WTC11 (cell line): ENCODE data around the gene SERPINA4. TPM values are rescaled to one million over a fixed set of nuclear protein-coding genes. Genes with fewer than 3 reads are reported as not detected.

Experiments used
- ATAC-seq: fragments of 200-7000 bp; cut with Tn5 transposase; 2 replicates; pipeline ENCODE4 v1.10.0; 2021; ENCODE audit warnings: mild to moderate bottlenecking, moderate library complexity
- CTCF ChIA-PET: fragments of 300-600 bp; sonication (Branson Sonifier 250); formaldehyde crosslinking; loops from one replicate; lab custom pipeline; 2021; ENCODE audit warnings: antibody characterized with exemption; lab: Charles Lee
- POLR2A ChIA-PET: fragments of 350-600 bp; sonication (Branson Sonifier 250); formaldehyde crosslinking; loops from one replicate; lab custom pipeline; 2021; ENCODE audit warnings: antibody characterized with exemption; lab: Charles Lee
- DNase-seq: peaks from one replicate; pipeline ENCODE4 v3.0.0; 2021; ENCODE audit warnings: low spot score
- H3K27ac Mint-ChIP-seq: 2 replicates; pipeline ENCODE4 v1.8.0; 2021; ENCODE audit warnings: mixed read lengths
- H3K27me3 Mint-ChIP-seq: 2 replicates; pipeline ENCODE4 v1.8.0; 2021; ENCODE audit warnings: low read depth, mild to moderate bottlenecking, moderate library complexity, mixed read lengths
- H3K36me3 Mint-ChIP-seq: 2 replicates; pipeline ENCODE4 v1.8.0; 2021; ENCODE audit warnings: mixed read lengths
- H3K4me1 Mint-ChIP-seq: 2 replicates; pipeline ENCODE4 v1.8.0; 2022; ENCODE audit warnings: mixed read lengths
- H3K4me3 Mint-ChIP-seq: 2 replicates; pipeline ENCODE4 v1.8.0; 2021; ENCODE audit warnings: mild to moderate bottlenecking, moderate library complexity, mixed read lengths
- H3K9me3 Mint-ChIP-seq: 2 replicates; pipeline ENCODE4 v1.8.0; 2021; ENCODE audit warnings: mixed read lengths
- ATF3 ChIP-seq: sonication (generic); formaldehyde crosslinking; conservative IDR thresholded peaks from 2 replicates; pipeline ENCODE4 v1.8.1; 2022; ENCODE audit warnings: mild to moderate bottlenecking, missing genetic modification reagents
- CBFB ChIP-seq: sonication (generic); formaldehyde crosslinking; IDR thresholded peaks from 2 replicates; pipeline ENCODE4 v1.8.1; 2022; ENCODE audit warnings: mild to moderate bottlenecking, low read depth, missing genetic modification reagents
- CTCF ChIP-seq: fragments of 200-600 bp; IDR thresholded peaks from 2 replicates; pipeline ENCODE4 v1.8.0; 2022; ENCODE audit warnings: antibody characterized with exemption
- E2F1 ChIP-seq: sonication (generic); formaldehyde crosslinking; IDR thresholded peaks from 2 replicates; pipeline ENCODE4 v1.8.0; 2022; ENCODE audit warnings: mild to moderate bottlenecking, missing genetic modification reagents
- FOXP1 ChIP-seq: sonication (generic); formaldehyde crosslinking; IDR thresholded peaks from 2 replicates; pipeline ENCODE4 v1.8.0; 2022; ENCODE audit warnings: missing genetic modification reagents, mild to moderate bottlenecking, moderate library complexity, borderline replicate concordance
- HMGA2 ChIP-seq: fragments of 250-450 bp; sonication (Bioruptor Pico); IDR thresholded peaks from 2 replicates; pipeline ENCODE4 v1.4.0; 2021; ENCODE audit warnings: mild to moderate bottlenecking, moderate library complexity
- IRF2 ChIP-seq: sonication (generic); formaldehyde crosslinking; IDR thresholded peaks from 2 replicates; pipeline ENCODE4 v1.8.0; 2022; ENCODE audit warnings: low read depth, missing genetic modification reagents, borderline replicate concordance
- NFYB ChIP-seq: sonication (generic); formaldehyde crosslinking; conservative IDR thresholded peaks from 2 replicates; pipeline ENCODE4 v1.8.0; 2022; ENCODE audit warnings: low read depth, missing genetic modification reagents
- RELA ChIP-seq: sonication (generic); formaldehyde crosslinking; IDR thresholded peaks from 2 replicates; pipeline ENCODE4 v1.8.1; 2022; ENCODE audit warnings: missing genetic modification reagents, mild to moderate bottlenecking, borderline replicate concordance
- TP53 ChIP-seq: sonication (generic); formaldehyde crosslinking; IDR thresholded peaks from 2 replicates; pipeline ENCODE4 v1.8.1; 2023; ENCODE audit warnings: mild to moderate bottlenecking, missing genetic modification reagents
- ZNF138 ChIP-seq: sonication (generic); formaldehyde crosslinking; conservative IDR thresholded peaks from 2 replicates; pipeline ENCODE4 v1.8.1; 2022; ENCODE audit warnings: mild to moderate bottlenecking, moderate library complexity, missing genetic modification reagents
- ZNF219 ChIP-seq: sonication (generic); formaldehyde crosslinking; IDR thresholded peaks from 2 replicates; pipeline ENCODE4 v1.8.0; 2023; ENCODE audit warnings: missing genetic modification reagents, mild to moderate bottlenecking, borderline replicate concordance
- ZNF317 ChIP-seq: sonication (generic); formaldehyde crosslinking; IDR thresholded peaks from 2 replicates; pipeline ENCODE4 v1.8.1; 2023; ENCODE audit warnings: low read depth, mild to moderate bottlenecking, moderate library complexity, missing genetic modification reagents, borderline replicate concordance
- ZNF396 ChIP-seq: fragments of 250-450 bp; sonication (Bioruptor Pico); IDR thresholded peaks from 2 replicates; pipeline ENCODE4 v1.8.0; 2021; ENCODE audit warnings: mild to moderate bottlenecking, moderate library complexity, borderline replicate concordance
- ZNF425 ChIP-seq: fragments of 250-450 bp; sonication (Bioruptor Pico); conservative IDR thresholded peaks from 2 replicates; pipeline ENCODE4 v1.9.0; 2021; ENCODE audit warnings: mild to moderate bottlenecking
- ZNF671 ChIP-seq: fragments of 250-450 bp; sonication (Bioruptor Pico); IDR thresholded peaks from 2 replicates; pipeline ENCODE4 v1.8.0; 2021; ENCODE audit warnings: mild to moderate bottlenecking
- total RNA-seq: library from RNA; stranded (reverse); gene quantifications from 3 replicates; pipeline ENCODE4 v1.2.3, GENCODE V29; 2021

The SERPINA4 gene
- total RNA-seq, 1 experiment from 2014 or later = not detected

- TF ChIP-seq CBFB (CRISPR knock-in tag) = no peak
Measured at GRCh38 chr14:94536836-94537235, 24.4 kb upstream of the SERPINA4 start (continued).

DNA sequence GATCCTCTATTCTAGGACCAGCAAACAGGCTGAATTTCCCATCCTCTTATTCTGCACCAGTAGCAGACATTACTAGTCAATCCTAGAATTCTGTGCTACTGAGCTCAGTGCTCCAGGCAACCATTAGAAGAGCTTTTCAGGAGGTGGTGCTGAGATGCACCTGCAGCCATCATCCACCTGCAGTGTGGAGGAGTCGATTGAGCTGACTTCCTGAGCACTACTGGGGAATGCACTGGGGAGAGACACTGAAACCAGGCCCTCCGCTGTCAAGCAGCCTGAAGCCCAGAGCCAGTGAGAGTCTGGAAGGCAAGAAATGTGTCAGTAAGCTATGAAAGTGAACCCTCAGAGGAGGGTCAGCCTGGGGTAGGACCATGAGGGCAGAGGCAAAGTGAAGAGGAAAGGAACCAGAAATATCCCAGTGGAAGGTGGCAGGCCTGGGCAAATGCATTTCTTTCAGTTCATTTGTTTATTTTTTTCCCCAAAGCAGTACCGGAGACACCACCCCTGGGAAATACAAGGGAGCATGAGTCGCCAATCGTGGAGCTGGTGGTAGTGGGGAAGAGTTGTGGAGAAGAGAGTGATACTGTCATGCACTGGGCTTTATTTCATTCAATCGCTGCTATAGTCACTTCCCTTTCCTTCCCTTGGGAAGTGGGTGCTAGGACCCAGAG, 23.0 kb upstream of the SERPINA4 start:
- DNase-seq = no peak
- ATAC-seq = peak; percentile 53
- H3K27ac Mint-ChIP-seq = no peak overlapping the region
- no peaks in the 10 kb centered on the region for H3K36me3 Mint-ChIP-seq
- peaks cover 2% of the 10 kb centered on the region for H3K9me3 Mint-ChIP-seq
- ChIA-PET CTCF (interaction anchor here (1.2 to 5.0 kb wide), 4 partner anchors 11 to 115 kb away, joined by 6 to 42 read pairs (median 34); no protein-coding TSS in a partner anchor), POLR2A (no interaction called here)
- H3K4me1 Mint-ChIP-seq = peaks cover 12% of the 10 kb centered on the region
- H3K27me3 Mint-ChIP-seq = no peaks in the 10 kb centered on the region; the same call in 1 of the 2 replicates
- no peak overlapping the region for H3K4me3 Mint-ChIP-seq
- TF ChIP-seq TP53 (no peak), HMGA2 (no peak), ZNF396 (CRISPR knock-in tag) (no peak), FOXP1 (CRISPR knock-in tag) (no peak), E2F1 (CRISPR knock-in tag) (no peak), NFYB (CRISPR knock-in tag) (no peak)

GRCh38 chr14:94539181-94539580, 22.1 kb upstream of the SERPINA4 start:
- DNase-seq (no peak), ATAC-seq (no peak)
- no peak overlapping the region for H3K4me3 Mint-ChIP-seq
- H3K36me3 Mint-ChIP-seq = no peaks in the 10 kb centered on the region
- POLR2A ChIA-PET = no interaction called here
- H3K4me1 Mint-ChIP-seq = peaks cover 20% of the 10 kb centered on the region
- CTCF ChIA-PET = interaction anchor here (1.9 to 5.0 kb wide), 4 partner anchors 10 to 116 kb away, joined by 10 to 42 read pairs (median 34); no protein-coding TSS in a partner anchor
- H3K9me3 Mint-ChIP-seq = no peaks in the 10 kb centered on the region
- no peak overlapping the region for H3K27ac Mint-ChIP-seq
- no peaks in the 10 kb centered on the region; the same call in 1 of the 2 replicates for H3K27me3 Mint-ChIP-seq
- TF ChIP-seq ATF3 (CRISPR knock-in tag) (no peak), ZNF671 (CRISPR knock-in tag) (no peak), RELA (CRISPR knock-in tag) (no peak), ZNF317 (CRISPR knock-in tag) (no peak), ZNF138 (CRISPR knock-in tag) (no peak), ZNF425 (CRISPR knock-in tag) (no peak), IRF2 (CRISPR knock-in tag) (no peak), ZNF219 (no peak), CTCF (no peak)
